Liver (tissue), 3 donors: ENCODE data around the gene DDX31.

Source experiments
- ATF3 ChIP-seq: IDR thresholded peaks from 2 replicates; pipeline ENCODE4 v1.6.1; 2016; ENCODE audit warnings: antibody characterized with exemption
- GABPA ChIP-seq, 2 donors: IDR thresholded peaks in 1 of 2; conservative IDR thresholded peaks in 1 of 2; 2 replicates each; pipeline ENCODE4 v1.6.1; 2016; ENCODE audit warnings: antibody characterized with exemption in 2 of 2, mild to moderate bottlenecking in 1 of 2, moderate library complexity in 1 of 2
- JUND ChIP-seq, 2 donors: IDR thresholded peaks; 2 replicates each; pipeline ENCODE4 v1.6.1; 2016; ENCODE audit warnings: antibody characterized with exemption in 2 of 2
- MAX ChIP-seq: IDR thresholded peaks from 2 replicates; pipeline ENCODE4 v1.6.1; 2016; ENCODE audit warnings: antibody characterized with exemption
- TF ChIP-seq, protein P1 (sequence below): fragments of 150-350 bp; IDR thresholded peaks from 2 replicates; pipeline ENCODE4 v1.5.1; 2017; ENCODE audit warnings: improper control_type of control experiment, low read depth, low read length; ENCODE audit not compliant: missing input control
- donor health status: healthy.
- donor health status: healthy.

DNA sequence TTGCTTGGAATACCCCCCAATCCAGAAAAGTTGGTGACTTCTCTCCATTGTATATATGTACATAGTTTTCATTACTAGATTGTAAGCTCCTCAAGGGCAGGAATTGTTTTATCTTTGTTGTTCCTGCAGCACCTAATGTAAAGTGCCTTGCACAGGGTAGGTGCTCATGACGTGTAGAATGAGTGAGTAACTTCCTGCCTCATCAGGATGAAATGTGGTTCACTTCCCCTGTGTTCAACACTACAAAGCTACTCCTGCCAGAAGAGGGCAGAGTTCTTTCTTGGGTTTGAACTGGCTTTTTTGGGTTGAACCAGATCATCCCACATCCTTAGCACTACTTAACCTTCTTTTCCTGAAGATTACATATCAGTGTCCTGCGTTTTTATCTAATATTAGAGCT is 24.4 kb upstream of the DDX31 start:
- TF ChIP-seq, protein P1, sequence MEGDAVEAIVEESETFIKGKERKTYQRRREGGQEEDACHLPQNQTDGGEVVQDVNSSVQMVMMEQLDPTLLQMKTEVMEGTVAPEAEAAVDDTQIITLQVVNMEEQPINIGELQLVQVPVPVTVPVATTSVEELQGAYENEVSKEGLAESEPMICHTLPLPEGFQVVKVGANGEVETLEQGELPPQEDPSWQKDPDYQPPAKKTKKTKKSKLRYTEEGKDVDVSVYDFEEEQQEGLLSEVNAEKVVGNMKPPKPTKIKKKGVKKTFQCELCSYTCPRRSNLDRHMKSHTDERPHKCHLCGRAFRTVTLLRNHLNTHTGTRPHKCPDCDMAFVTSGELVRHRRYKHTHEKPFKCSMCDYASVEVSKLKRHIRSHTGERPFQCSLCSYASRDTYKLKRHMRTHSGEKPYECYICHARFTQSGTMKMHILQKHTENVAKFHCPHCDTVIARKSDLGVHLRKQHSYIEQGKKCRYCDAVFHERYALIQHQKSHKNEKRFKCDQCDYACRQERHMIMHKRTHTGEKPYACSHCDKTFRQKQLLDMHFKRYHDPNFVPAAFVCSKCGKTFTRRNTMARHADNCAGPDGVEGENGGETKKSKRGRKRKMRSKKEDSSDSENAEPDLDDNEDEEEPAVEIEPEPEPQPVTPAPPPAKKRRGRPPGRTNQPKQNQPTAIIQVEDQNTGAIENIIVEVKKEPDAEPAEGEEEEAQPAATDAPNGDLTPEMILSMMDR, result no peak
- TF ChIP-seq JUND (IDR thresholded peaks at IDR 0.05), result no peak
- no peak for TF ChIP-seq ATF3
- no peak for TF ChIP-seq MAX
- no peak for TF ChIP-seq GABPA (IDR thresholded peaks at IDR 0.05 in 1 of 2, conservative IDR thresholded peaks at IDR 0.05 in 1 of 2)
